HG02623 (cell line): ENCODE results near the gene PTPN1.
"Not testable (repeated sequence)": the region's sequence is repeated elsewhere in the genome, so short reads cannot be mapped to it uniquely, and the experiment has no call there.

ENCODE experiments used
- ATAC-seq: cut with Tn5 transposase; IDR thresholded peaks from one replicate; pipeline ENCODE4 v1.9.1; 2021; ENCODE audit warnings: moderate library complexity; ENCODE audit not compliant: unreplicated experiment

Gene PTPN1

GRCh38 chr20:50587291-50587961 is 77.2 kb downstream of the PTPN1 start:
- ATAC-seq, result no peak

DNA sequence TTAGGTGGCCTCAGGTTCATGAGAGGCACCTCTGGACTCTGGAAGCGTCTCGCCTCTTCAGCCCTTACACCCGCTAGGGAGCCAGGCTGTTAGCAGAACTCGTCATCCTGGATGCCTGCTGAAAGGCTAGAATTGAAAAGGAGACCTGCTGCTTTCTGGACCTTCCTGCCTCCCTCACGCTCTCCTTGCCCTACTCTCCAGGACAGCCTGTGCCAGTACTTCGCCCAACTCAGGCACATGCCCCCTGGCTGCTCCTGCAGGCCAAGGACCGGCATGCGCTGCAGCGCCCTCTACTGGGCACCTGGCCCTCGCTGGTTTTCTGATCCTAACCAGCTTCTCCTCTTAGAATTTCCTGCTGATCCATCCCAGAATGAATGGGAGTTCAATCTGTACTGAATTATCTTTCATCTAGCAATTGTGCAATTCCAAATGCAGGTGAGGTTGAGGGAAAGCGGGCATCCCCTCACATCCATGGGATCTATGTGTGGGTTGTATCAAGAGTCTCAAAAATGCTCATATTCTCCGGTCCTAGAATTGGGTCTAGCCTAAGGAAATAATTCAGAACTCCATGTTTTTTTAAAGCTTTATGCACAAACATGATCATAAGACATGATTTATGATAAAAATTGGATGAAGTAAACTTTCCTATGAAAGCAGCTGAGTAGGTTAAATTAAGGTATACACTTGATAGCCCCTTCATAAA is 78.0 kb downstream of the PTPN1 start:
- ATAC-seq, result no peak

GRCh38 chr20:50589548-50590347 is 79.6 kb downstream of the PTPN1 start:
- ATAC-seq, result no peak

GRCh38 chr20:50590348-50590664 is 80.1 kb downstream of the PTPN1 start:
- ATAC-seq, result no peak

DNA sequence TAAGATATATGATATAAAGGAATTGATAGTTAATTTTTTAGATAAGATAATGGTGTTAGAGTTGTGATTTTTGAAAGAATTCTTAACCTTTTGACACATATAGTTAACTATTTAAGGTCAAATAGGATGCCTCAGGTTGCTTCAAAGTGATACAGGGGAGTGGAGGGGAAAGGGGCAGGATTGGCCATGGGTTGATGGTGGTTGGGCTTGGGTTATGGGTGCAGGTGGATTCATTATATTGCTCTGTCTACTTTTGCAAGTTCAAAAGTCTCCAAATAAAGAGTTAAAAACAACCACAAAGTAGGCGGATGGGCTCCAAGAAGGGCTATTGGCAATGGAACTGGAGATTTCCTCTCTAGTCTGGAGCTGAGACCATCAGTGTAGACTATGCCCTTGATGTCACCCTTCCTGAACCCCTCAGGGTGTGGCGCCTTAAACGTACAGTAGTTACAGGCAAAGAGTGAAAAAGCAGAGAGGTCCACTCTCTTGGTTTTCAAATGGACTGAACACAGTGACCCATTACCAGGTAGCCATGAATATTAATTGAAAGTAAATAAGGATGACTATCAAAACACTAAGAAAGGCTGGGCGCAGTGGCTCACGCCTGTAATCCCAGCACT is 81.2 kb downstream of the PTPN1 start:
- no peak for ATAC-seq

DNA sequence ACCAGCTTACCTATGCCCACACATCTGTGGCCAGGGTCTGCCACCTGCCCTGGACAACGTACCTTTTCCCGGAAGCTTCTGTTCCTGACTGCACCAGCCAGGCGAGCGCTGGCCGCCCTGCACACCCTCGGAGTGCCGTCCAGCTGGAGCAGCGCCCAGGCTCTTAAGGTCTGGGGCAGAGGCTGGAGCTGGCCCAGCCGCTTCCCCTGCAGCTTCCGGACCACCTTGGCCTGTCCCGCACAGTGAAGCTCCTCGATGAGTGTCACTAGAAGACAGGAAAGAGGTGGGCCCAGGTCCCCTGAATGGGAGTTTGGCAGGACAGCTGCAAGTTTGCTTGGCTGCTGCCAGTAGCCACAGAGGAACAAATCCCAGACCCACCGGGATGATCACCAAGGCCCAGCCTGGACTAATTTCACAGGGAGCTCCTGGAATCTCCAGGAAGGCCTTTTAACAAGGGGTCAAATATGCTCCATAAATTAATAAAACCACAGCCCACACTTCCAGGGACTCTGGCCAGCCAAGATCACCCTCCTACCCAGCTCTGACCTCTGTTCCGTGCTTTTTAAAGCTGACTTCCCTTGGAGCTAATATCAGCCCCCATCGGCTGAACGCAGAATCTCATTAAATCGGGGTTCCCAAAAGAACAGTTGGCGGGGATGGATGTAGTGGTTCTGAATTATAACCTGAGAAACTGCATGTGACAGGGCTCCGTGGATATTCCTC is 82.3 kb downstream of the PTPN1 start:
- ATAC-seq, result no peak

DNA sequence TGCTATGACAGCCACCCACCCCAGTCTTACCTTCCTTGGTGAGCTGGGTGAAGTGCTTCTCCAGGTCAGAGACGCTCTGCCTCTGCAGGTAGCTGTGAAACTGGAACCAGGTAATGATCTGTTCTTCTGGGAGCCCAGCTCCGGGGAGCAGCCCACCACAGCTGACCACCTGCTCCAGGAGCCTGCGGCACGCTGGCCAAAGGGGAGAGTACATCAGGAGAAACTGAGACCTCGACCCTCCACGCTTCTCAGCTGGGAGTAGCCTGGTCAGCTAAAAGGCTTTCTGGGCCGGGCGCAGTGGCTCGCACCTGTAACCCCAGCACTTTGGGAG is 82.8 kb downstream of the PTPN1 start:
- ATAC-seq, result no peak

- no peak for ATAC-seq
Observed at GRCh38 chr20:50594231-50594590, 84.0 kb downstream of the PTPN1 start.

DNA sequence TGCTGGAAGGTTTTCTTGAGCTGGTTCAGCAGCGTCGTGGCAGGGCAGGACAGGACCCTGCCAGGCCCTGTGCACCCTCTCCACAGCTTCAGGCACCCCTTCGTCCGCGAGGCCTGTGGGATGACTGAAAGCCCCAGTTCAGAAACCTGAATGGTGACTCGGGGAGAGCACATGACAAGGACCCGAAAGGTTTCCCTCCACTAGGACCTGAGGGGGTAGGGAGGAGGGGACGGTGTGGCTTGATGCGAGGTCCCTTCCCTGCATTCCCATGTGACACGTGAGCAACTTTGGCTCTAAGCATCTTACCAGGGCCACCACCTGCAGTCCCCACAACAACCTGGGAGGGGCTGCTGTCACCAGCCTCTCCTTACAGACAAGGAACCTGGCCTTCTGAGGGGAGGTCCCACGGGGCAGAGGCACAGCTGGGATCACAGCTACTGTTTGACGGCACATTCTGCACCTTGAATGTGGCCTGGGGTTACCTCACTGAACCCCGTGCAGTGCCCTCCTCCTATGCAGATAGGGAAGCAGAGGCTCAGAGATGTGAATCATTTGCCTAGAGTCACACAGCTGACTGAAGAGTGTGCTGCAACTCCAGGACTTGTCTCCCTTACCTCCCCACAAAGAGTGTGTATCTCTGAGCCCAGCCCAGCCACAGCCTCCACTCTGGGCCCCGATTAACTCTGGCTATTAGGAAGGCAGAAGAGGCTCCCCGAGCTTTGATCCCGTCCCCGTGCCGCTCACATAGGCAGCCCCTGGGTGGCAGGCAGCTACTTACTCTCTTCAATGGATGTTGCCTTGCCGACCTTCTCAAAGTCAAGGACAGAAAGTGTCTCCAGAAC is 84.6 kb downstream of the PTPN1 start:
- no peak for ATAC-seq

- no peak for ATAC-seq
Observed at GRCh38 chr20:50595433-50595895, 85.3 kb downstream of the PTPN1 start.

DNA sequence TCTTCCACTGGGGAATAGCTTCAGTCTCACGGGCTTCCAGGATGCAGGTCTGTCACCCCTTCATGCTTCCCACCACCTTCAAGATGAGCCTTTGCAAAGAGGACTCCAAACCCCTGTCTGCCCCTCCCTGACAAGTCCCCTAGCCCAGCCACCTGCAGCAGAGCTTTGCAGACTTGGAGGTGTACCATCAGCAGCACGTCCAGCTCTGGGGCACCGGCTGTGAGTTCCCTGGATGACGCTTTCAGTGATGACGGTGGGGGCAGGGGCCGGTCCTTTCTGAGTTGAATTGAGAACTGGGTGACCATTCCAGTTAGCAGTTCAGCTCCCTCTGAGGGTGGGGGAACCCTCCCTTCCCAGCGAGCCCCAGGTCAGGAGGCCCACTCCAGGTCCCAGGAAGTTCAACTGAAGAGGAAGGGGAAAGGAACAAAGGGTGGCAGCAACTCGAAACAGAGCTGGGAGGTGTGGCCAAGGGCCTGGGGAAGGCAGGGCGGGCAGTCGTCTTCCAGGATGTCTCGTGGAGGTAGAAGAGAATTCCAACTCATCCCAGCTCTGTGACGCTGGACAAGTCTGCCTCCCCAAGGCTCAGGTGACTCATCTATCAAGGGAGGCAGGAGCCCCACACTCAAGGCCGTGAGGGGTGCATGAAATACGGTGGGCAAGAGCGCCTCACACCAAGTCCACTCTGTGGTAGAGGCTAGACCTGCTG is 86.0 kb downstream of the PTPN1 start:
- no peak for ATAC-seq

DNA sequence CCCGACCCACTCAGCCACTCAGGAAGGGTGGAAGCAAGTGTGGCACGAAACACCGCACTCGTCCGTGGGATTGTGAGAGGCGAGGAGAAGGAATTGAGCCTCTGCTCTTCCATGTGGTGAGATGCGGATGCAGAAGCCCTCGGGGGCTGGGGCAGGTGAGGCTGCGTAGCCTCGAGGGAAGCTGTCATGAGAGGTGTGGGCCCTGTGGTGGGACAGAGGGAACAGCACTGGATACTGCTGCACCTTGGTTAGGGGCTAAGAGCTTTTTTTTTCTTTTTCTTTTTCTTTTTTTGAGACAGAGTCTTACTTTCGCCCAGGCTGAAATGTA is 86.5 kb downstream of the PTPN1 start:
- ATAC-seq, result no peak

DNA sequence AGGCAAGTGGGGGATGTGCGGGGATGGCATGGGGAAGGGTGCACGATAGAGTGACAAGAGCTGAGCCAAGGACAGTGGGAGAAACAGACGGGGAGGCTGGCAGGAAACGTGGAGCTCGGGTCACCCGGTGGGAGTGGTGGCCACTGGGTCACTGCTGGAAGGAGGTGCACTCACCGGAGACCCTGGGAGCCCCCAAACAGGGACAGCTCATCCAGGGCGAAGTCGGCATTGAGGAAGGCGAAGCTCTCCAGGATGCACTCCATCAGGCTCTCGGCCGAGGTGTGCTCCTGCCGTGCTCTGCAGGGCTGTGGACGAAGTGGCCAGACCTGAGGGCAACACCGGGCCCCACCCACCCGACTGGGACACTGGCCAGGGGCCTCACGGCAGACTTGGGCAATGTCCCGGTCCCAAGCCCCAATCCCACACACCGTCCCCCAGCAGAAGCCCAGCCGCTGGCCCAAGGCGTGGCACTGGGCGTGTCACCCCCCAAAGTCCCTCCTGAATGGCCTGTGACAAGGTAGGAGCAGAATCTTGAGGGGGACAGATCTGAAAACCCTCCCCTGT is 87.3 kb downstream of the PTPN1 start:
- no peak for ATAC-seq

- ATAC-seq, result no peak
Observed at GRCh38 chr20:50598074-50598473, 87.9 kb downstream of the PTPN1 start.

- not testable (repeated sequence) for ATAC-seq
Observed at GRCh38 chr20:50598768-50599167, 88.6 kb downstream of the PTPN1 start.

GRCh38 chr20:50600281-50600895 is 90.2 kb downstream of the PTPN1 start:
- no peak for ATAC-seq

- ATAC-seq, result no peak
Observed at GRCh38 chr20:50601511-50602431, 91.6 kb downstream of the PTPN1 start.
